ENCODE results near the gene TMEM59.

The TMEM59 gene

DNA sequence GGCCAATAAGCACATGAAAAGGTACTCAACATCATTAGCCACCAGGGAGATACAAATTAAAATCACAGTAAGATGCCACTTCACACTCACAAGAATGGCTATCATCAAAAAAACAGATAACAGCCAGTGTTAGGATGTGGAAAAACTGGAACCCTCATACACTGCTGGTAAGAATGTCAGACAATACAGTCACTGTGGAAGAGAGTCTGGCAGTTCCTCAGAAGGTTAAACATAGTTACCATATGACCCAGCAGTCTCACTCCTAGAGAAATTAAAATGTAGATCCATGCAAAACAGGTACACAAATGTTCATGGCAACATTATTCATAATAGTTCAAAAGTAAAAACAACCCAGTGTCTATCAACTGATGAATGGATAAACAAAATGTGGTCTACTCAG, 68.3 kb downstream of the TMEM59 start:
- DNase-seq (ENCODE audit: low read depth, low spot score): no peak

DNA sequence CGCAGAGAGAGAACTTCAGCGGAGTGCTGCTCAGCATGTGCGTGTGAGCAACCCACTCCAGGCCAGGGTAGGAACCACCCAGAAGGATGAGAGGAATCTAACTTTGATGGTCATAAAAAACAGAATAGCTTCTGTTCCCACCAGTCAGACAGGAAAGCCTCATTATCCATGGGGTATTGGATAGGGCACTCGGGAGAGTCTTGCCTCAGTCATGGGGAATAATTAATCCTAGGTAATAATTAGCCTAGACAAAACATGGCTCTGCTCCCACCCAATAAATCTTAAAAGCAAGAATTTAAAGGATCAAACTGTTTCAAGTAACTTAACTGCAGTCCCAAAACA, 70.3 kb downstream of the TMEM59 start:
- DNase-seq (ENCODE audit: low read depth, low spot score): no peak

DNA sequence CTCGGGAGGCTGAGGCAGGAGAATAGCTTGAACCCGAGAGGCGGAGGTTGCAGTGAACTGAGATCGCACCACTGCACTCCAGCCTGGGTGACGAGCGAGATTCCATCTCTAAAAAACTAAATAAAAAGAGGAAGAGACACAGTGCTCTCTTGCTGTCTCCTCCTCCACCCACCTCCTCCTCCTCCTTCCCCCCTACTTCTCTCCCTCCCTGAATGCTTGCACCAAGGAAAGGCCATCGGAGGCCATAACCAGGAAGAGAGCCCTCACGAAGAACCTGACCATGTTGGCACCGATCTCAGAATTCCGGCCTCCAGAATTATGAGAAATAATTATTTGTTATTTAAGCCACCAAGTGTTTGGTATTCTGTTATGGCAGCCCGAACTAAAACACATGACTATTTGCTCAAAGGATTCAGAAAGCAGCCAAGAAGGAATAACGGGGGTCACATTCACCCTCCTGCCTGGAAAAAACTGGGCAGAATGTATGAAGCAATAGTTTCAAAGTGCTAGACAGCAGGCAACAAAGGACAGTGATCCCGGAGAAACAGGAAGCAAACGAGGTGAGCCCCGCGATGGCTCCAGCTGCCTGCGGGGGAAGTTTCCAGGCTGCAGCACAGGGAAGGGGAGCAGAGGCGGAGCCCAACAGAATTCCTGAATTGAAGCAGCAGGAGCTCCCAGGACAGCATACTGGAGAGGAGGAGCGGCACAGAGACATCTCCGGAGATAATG, 70.8 kb downstream of the TMEM59 start:
- no peak for DNase-seq (ENCODE audit: low read depth, low spot score)

DNA sequence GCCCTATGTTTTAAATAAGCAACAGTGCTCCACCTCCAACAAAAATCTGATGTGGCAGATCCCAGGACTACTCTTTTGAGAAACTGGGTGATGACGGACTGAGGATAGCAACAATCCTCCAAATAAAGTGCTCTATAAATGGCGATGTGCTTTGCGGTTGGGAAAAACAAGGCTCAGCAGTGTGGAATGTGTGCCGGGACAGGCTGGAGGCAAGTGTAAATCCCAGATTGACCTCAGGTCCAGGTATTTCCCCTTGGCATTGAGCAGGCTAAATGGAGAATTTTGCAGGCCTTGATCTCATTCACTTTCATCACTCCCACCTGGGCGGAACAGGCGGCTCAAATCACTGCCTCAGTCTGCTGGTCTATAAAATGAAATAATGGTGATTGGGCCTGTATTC, 71.8 kb downstream of the TMEM59 start:
- no peak for DNase-seq (ENCODE audit: low read depth, low spot score)

DNA sequence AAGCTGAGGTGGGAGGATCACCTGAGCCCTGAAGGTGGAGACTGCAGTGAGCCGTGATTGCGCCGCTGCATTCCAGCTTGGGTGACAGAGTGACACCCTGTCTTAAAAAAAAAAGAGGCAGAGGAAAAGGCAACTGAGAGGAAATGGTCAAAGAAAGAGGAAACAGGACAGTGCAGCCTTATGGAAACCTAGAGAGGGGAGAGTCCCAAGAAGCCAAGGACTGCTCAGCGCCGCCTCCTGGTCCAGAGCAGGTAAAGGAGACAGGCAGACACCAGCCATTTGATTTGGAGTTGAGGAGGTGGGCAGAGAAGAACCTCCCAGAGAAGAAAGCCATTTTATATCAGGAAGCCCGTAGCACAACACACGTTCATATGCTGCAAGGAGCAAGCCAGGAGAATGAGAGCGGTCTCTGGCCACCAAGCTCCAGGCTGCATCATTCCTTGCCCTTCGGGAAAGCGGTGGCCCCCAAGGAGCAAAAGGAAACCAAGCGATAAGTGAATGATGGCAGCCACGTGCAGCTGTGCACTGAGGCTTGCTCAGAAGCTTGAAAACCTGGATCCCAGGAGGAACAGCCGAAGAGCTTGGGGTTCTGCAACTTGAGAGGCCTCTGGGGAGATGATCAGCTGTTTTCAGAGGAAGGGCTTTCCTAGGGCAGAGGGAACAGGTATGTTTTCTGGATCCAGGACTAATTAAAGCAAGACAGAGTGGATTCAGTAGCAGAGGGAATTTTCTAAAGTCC, 73.1 kb downstream of the TMEM59 start:
- DNase-seq (ENCODE audit: low read depth, low spot score): no peak

All from activated CD4-positive, CD25-positive, alpha-beta regulatory T cell treated with anti-CD3 and anti-CD28 coated beads, Interleukin-2, amount 50 U/mL, for 16 hours (primary cell).